ENCODE data around the gene TENM4.

Gene TENM4

DNA sequence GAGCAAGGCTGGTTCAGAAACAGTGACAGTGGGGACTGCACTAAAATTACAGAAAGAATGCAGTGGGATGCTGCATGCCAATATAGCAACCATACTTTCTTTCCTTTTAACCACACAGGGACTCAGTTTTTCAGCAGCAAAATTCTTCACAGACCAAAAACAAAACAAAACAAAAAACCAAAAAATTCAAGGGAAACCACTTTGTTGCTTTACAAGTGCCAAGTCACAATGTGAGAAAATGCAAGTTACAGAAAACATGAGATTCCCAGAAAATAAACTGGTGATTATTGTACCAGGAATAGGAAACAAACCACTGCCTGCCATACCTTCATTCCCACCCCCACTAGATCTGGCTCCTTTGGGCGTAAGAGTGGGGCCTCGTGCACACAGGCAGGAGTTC lies 52.6 kb downstream of the TENM4 start:
- DNase-seq (ENCODE audit: low read depth), result no peak

- no peak for DNase-seq (ENCODE audit: low read depth)
Measured at GRCh38 chr11:79383874-79384273, 57.0 kb downstream of the TENM4 start.

GRCh38 chr11:79382301-79383050 lies 58.4 kb downstream of the TENM4 start:
- no peak for DNase-seq (ENCODE audit: low read depth)

DNA sequence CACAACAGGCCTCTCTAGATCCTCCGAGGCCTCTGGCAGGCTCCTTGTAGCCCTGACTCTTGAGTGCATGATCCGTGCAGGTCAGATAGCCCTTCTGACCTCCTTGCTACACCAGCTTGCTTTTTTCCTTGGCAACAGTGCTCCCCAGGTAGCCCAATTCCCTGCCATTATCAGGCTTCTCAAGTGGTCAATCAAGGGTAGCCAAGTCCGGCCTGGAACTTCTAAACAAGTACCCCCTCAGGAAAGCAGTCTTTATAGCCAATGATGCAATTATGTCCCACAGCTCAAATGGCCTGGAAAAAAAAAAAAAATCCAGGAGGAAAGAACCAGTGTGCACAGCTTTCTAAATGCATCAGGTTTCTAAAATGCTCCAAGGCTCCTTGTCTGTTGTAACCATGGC lies 59.8 kb downstream of the TENM4 start:
- DNase-seq (ENCODE audit: low read depth), result no peak

DNA sequence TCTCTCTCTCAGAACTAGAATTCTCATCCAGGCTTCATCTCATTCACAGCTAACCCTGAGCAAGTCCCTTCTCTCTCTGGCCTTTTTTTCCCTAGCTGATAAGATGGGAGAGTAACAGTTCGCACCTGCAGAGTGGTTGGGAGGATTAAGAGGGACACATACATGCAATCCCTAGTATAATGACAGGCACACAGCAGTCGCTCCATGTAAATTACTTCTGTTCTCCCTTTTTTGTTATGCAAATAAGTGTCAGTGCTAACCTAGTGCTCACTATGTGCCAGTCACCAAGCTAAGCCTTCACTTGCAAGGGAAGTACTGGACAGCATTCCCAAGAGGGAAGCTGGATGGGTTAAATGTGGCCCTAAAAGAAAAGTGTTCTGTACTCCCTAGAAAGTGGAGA lies 63.4 kb downstream of the TENM4 start:
- DNase-seq (ENCODE audit: low read depth), result no peak

DNA sequence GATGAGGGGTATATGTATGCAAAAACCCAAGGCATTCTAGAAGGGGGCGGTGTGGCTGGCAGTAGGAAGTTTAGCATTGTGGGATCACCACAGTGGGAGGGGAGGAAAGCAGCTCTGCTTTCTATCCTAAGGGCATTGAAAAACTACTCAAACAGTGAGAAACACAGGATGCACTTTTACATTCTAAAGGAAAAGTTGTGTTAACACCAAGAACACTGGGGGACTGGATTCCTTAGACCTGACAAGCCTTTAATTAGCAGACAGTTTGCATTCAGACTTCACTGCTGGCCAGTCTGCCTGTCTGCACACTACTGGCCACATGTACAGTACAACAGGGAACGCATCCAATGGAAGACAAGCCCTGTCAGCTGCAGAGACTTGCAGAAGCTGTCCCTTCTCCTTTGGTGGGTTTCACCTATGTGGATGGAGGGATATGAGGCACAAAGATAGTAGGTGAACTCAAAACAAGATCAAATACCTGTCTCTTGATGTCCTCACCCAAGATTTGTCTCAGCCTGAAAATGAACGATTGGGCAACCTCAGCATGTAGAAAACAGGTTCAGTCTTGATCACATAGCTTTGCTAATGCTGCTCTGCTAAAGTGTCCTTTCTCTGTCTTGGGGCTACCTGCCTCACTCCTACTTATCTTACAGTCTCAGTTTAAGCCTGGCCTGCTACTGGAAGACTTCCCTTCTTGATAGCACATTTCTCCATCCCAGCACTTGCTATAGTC lies 64.8 kb downstream of the TENM4 start:
- DNase-seq (ENCODE audit: low read depth), result no peak

DNA sequence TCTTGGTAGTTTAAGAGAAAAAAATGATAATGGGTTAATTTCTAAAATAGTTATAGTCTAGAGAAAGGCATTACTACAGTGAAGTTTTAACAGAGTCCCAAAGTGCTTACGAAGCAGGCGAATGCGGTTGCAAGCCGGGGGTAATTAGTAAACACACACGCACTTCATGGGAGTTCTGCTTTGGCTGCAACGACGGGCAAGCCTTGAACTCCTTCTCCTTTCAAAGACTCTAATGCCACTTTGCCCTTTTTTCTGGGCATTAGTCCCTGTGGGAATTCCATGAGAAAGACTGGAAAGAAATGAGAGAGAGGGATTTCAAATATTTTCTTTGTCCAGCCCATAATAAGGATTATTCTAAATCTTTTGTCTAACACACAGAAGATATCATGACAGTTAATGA lies 66.1 kb downstream of the TENM4 start:
- no peak for DNase-seq (ENCODE audit: low read depth)

DNA sequence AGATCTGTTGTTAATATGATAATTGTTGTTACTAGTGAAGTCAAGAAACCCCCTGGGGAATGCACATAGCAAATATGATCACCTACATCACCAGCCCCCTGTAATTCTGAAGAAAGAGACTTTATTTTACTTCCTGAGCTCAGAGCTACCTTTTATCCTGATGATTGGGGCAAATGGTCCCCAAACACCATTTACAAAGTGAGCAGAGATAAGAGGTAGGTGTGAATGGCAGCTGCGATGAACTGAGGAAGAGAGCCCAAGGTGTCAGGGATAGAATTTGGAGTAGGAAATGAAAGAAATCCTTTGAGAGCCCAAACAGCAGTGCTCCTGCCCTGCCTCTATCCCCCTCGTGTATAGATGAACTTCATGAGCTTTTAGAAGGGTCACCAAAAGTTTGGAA lies 69.1 kb downstream of the TENM4 start:
- no peak for DNase-seq (ENCODE audit: low read depth)

DNA sequence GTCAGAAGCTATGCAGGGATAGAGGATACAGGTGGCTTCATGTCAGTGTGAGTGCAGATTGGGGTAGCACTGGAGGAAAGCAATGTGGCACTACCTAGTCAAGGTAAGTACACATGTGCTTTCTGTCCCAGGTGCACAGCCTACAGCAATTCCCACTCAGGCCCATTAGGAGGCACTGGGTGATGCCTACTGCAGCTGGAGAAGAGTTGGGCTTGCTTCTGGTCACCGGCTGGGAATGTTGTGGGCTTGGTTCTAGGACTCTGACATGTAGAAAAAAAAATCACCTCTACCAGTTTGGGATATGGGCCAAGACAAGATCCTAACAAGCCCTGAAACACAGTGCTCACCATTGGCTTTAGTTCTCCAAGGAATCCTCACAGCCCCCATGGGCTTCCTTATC lies 69.7 kb downstream of the TENM4 start:
- DNase-seq (ENCODE audit: low read depth), result no peak

GRCh38 chr11:79369055-79369454 lies 71.8 kb downstream of the TENM4 start:
- DNase-seq (ENCODE audit: low read depth), result no peak

DNA sequence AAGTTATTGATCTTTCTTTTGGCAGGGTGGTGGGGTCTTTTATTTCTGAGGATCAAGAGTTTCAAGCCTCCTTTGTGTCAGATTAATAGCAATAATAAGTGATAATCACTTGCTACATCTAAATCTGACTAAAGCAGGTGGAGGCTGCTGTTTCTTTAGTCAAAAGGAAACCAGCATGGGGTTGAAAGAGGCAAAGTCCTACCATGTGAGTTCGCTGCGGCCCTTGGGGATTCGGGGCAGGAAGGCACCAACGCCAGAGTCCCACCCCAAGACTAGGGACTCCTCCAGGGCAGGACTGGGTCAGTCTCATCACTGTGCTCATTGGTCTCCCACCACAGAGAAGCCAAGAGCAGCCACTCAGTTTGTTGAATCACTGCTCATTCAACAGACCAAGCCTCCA lies 73.0 kb downstream of the TENM4 start:
- DNase-seq (ENCODE audit: low read depth), result no peak

- DNase-seq (ENCODE audit: low read depth), result no peak
Measured at GRCh38 chr11:79366218-79366617, 74.6 kb downstream of the TENM4 start.

DNA sequence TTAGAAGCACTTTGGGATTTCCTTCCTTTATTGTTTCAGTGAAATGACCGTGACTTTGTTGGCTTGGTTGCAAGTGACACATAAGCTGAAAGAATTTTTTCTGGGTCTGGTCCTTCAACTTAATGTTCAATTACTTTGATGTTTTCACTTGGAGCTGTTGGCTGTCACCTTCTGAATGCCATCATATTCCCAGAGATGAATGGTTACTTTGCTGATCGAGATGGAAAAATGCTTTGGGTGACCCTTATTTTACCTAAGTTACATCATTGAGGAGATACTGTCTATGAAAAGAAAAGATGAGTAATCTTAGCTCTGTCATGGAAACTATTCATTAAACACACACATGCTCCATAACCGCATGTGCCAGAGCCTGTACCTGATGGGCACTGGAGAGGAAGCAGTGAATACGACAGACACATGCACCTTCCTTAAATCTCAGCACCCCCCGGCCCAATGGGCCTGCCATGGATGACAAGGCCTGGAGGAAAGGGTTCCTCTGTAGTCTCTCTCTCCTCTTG lies 76.9 kb downstream of the TENM4 start:
- DNase-seq (ENCODE audit: low read depth), result no peak

GRCh38 chr11:79363256-79363655 lies 77.6 kb downstream of the TENM4 start:
- DNase-seq (ENCODE audit: low read depth), result no peak

- no peak for DNase-seq (ENCODE audit: low read depth)
Measured at GRCh38 chr11:79362821-79363220, 78.0 kb downstream of the TENM4 start.

DNA sequence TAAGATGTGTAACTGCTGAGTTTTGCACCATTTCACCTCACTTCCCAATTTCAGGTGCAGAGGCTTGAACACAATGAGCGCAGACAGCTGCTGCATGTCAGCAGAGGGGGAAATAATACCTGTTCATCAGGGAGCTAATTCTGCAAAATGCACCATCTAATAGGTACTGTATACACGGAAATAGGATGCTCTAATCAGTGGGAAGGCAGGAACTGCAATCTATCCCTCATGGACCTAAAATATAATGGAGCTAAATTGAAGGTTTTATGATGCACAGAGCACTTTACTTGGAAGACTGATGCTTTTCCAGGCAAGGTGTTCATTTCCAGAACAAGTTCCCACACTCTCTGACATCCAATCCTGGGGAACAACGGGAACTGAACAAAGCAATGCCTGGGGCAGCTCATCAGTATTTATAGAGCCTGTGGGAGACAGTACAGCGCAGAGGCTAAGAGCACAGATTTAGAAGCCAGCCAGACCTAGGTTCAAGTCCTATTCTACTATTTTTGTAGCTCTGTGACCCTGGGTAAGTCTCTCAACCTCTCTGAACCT lies 78.5 kb downstream of the TENM4 start:
- DNase-seq (ENCODE audit: low read depth), result no peak

- no peak for DNase-seq (ENCODE audit: low read depth)
Measured at GRCh38 chr11:79358258-79358657, 82.6 kb downstream of the TENM4 start.

DNA sequence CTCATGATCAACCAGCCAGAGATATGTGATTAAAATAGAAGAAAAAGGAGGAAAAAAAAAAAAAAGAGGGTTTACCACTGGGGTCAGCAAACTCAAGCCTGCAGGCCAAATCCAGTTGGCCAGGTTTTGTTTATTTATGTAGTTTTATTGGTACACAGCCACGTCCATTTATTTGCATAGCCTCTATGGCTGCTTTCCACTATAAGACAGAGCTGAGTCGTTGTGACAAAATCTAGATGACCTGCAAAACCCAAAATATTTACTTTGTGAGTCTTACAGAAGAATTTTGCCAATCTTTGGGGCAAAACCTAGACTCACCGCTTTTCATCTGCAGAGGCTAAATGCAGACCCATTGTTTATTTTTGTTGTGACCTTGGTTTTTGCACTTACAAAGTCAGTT lies 87.1 kb downstream of the TENM4 start:
- DNase-seq (ENCODE audit: low read depth), result no peak

DNA sequence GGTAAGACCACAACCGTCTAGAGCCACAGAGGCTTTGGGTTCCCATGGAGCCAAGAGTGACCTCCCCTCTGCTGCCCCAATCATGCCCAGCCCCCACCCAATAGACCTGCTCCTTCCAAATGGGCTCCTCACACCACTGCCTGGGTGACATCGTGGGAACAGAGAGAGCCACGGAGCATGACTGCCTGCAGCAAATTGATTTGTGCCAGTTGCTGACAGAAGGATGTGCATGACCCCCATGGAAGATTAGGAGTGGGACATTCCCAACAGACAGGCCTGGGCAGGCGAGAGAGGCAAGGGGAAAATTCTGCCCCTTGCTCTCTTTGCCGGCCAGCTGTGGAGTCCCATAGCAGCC lies 88.5 kb downstream of the TENM4 start:
- no peak for DNase-seq (ENCODE audit: low read depth)

DNA sequence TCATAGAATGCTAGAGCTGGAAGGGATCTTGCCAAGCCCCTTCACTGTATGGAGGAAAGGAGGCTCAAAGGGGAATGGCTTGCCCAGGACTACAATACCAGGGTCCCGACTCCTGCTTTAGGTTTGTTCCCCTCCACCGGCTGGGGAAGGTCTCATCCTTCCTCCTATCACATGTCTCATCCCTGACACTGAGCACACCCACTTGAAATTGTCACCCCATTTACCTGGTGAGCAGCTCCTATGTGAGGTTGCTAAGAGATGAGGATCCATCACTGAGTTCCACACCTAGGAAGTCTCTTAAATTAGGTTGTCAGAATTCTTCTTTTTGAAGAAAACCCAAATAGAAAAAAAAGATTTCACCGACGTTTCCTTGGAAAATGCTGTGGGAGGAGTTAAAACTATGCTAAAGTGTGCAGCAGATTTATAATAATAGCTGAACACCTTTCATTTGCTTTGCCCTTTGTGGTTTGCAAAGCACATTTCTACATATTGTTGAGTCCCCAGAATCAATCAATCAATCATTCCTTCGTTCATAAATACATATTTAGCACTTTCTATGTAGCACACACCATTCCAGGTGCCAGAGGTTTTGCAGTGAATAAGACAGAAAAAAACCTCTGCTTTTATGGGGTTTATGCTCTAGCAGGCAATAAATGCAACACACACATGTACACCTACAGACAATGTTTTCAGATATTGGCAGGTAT lies 91.7 kb downstream of the TENM4 start:
- DNase-seq (ENCODE audit: low read depth), result no peak

DNA sequence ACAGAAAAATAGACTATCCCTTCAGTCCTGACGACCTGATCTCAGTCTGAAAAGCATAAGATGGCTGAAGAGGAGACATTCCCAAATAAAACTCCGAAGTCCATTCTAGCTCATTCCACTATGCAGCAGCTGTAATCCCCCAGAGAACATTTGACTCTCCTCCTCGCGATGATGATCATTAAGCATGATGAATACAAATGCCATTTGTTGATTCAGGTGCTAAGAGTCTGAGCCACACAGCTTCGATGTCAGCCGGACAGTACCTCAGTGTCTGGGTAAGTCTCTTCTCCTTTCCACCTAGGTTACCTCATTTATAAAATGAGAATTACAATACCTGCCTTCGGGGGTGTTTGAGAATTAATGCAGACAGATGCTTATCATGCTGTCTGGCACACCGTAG lies 94.8 kb downstream of the TENM4 start:
- DNase-seq (ENCODE audit: low read depth), result no peak

DNA sequence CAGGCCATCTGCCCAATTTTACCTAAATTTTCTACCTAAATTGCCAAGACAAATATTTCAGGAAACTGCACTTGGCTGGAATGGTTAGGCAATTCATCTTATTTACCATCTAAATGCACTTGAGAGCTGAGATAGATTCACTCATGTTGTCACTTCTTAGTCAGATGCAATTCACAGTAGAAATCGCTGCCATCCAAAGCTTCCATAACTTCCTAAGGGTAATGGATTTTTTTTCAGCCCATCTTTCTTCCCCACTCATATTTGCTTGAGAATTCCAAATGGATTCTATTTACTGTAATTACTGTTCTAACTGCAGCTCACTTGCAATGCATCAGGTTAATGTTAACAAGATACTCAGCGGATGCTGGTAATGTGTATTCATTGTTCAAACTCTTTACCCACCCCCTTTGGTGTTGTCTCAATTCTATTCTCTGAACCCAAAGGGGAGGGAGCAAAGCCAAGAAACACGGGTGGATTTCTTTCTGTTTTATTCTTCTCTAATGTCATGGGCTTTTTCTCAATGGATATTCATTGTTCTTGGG lies 96.0 kb downstream of the TENM4 start:
- DNase-seq (ENCODE audit: low read depth), result no peak
